ENCODE results near the gene PRAMEF33.
"Not testable (repeated sequence)": the region's sequence is repeated elsewhere in the genome, so short reads cannot be mapped to it uniquely, and the experiment has no call there.

DNA sequence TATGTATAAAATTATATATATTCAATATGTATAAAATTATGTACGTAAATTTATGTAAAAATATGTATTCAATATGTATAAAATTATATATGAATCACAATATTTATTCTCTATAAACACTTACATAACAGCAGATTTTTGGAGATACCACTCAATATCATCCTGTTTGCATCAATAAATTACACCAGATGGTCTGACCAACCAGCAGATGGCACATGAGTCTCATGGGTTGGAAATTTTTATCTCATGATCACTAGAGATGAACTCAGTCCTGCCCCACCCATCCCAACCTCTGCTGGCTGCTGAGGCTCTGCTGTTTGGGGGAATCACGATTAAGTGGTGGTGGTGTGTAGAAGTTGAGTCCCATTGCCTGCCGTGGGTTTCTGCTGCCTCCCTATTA is 23.7 kb upstream of the PRAMEF33 start:
- not testable (repeated sequence) for TF ChIP-seq CTCF (conservative IDR thresholded peaks at IDR 0.05; ENCODE audit: low read length); EZH2phosphoT487 (IDR thresholded peaks at IDR 0.05; ENCODE audit: borderline replicate concordance)

Measured in Loucy (cell line).